Large intestine (tissue), 12 donors: ENCODE measurements around the gene WSCD2. TPM values are rescaled to one million over a fixed set of nuclear protein-coding genes. Genes with fewer than 3 reads are reported as not detected.
A peak's percentile ranks its signal among the peaks of the same experiment; 100 is the strongest.

ENCODE experiments used
- DNase-seq, 2 donors: peaks; one replicate each; pipeline versions ENCODE4 v3.0.0 to v3.0.0-alpha.2; 2013
- H3K27ac ChIP-seq: one replicate; pipeline ENCODE4 v1.5.1; 2013; ENCODE audit warnings: low read length
- H3K27me3 ChIP-seq: 2 replicates; pipeline ENCODE4 v1.6.1; 2013; ENCODE audit warnings: low read length; ENCODE audit not compliant: control insufficient read depth, insufficient read depth
- H3K36me3 ChIP-seq: 2 replicates; pipeline ENCODE4 v1.6.1; 2013; ENCODE audit warnings: low read length; ENCODE audit not compliant: control insufficient read depth, insufficient read depth
- H3K4me1 ChIP-seq: one replicate; pipeline ENCODE4 v1.6.1; 2013; ENCODE audit warnings: low read length; ENCODE audit not compliant: control insufficient read depth, insufficient read depth
- H3K4me3 ChIP-seq: one replicate; pipeline ENCODE4 v1.5.1; 2013; ENCODE audit warnings: low read length
- H3K9me3 ChIP-seq: one replicate; pipeline ENCODE4 v1.6.1; 2013; ENCODE audit warnings: mild to moderate bottlenecking, low read depth, low read length, moderate library complexity; ENCODE audit not compliant: control insufficient read depth
- WGBS: methylation state at CpG from one replicate; pipeline ENCODE4 v1.1.5; 2013; ENCODE audit warnings: low lambda C conversion rate; ENCODE audit not compliant: insufficient coverage; 5-methylcytosine and 5-hydroxymethylcytosine counted together
- long read RNA-seq, 11 donors: transcript quantifications; one replicate each; lab custom pipeline, GENCODE V29; 2026
- polyA plus RNA-seq: library from polyadenylated mRNA; unstranded; fragments of 120-200 nt; gene quantifications from one replicate; pipeline ENCODE4 v1.2.1, GENCODE V29; 2013

The WSCD2 gene
- 1.5 TPM for polyA plus RNA-seq
- long read RNA-seq, donor 1 = 0 reads
- long read RNA-seq, donor 2 = 0 reads
- long read RNA-seq, donor 3 = 0 reads
- long read RNA-seq, donor 4 = 0 reads
- long read RNA-seq, donor 5, full-length matches to known transcripts = 1 of 8 reads
- long read RNA-seq, donor 5, partial matches to known transcripts = 7 of 8 reads
- long read RNA-seq, donor 5, other reads (novel, unspliced or antisense) = 0 of 8 reads
- long read RNA-seq, donor 6 = 0 reads
- long read RNA-seq, donor 7 = 0 reads
- long read RNA-seq, donor 8 = 0 reads
- long read RNA-seq, donor 9 = 0 reads
- long read RNA-seq, donor 10 = 0 reads
- long read RNA-seq, donor 11, full-length matches to known transcripts = 1 of 1 reads
- long read RNA-seq, donor 11, partial matches to known transcripts = 0 of 1 reads
- long read RNA-seq, donor 11, other reads (novel, unspliced or antisense) = 0 of 1 reads

DNA sequence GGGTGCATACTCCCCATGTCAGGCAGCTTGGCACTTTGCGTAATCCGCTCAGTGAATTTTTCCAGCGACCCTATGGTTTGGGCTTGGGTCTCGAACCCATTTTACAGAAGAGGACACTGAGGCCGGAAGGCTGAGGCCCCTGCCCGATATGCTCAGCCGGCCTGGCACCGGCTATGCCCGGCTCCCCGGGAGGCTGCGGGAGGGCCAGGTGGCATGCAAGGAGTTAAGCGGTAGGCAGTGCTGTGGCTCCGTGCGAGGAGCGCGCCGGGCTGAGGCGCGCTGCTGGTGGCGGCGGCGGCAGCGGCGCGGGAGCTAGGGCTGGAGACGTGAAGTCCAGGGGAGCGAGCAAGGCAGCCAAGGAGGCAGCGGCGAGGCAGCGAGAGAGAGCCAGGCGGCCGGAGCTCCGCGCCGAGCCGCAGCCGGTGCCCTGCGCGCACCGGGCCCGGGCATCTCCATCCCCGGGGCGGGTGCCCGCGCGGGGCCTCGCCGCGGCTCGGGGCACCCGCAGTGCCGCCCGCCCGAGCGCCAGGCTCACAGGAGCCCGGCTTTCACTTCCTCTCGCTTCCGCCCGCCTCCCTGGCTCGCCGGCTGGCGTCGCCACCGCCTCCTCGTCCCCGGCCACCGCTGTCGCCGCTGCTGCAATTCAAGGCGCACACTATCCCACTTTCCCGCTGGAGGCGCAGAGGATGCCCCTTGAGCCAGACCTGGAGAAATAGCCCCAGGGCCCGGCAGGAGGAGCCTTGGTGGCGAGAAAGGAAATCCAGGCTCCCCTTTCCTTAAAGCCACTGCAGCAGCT is at the start of gene WSCD2:
Gene WSCD2 (plus strand): TSS at position 272 of the 796 bp plus-strand sequence. CDS start 66,545 bp downstream, outside the sequence.
- H3K27ac ChIP-seq = no peak within 1 kb of the TSS
- H3K4me3 ChIP-seq = peak within 1 kb of the TSS; percentile 28
- H3K27me3 ChIP-seq = peaks cover 55% of the 10 kb centered on the region
- H3K4me1 ChIP-seq = no peaks in the 10 kb centered on the region
- WGBS = no CpG with 5 or more reads among the region's 74 CpGs
- no peaks in the 10 kb centered on the region for H3K36me3 ChIP-seq
- DNase-seq = peak; percentile 30 to 38
- no peaks in the 10 kb centered on the region for H3K9me3 ChIP-seq

DNA sequence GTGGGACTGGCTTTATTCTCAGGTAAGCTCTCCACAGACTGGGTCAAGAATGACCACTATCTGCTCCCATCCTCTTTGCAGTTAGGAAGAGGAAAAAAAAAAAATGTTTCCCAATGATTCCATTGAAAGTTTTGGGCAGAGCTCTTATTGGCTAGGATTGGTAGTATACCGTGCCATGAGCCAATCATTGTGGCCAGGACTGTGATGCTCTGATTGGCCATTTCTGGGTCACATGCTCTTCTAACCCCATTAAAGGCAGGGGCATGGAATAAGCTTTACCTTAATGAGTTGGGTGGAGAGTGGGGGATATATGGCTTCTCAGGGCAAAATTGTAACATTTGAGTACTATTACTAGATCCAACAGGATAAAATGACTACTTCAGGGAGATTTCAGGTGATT is 49.4 kb upstream of the WSCD2 start:
- WGBS = no CpG with 5 or more reads among the region's 1 CpG
- Histone ChIP-seq H3K4me1 (no peaks in the 10 kb centered on the region), H3K4me3 (no peak overlapping the region), H3K36me3 (no peaks in the 10 kb centered on the region), H3K27me3 (peaks cover 5% of the 10 kb centered on the region), H3K9me3 (no peaks in the 10 kb centered on the region), H3K27ac (no peak overlapping the region)
- DNase-seq = no peak

DNA sequence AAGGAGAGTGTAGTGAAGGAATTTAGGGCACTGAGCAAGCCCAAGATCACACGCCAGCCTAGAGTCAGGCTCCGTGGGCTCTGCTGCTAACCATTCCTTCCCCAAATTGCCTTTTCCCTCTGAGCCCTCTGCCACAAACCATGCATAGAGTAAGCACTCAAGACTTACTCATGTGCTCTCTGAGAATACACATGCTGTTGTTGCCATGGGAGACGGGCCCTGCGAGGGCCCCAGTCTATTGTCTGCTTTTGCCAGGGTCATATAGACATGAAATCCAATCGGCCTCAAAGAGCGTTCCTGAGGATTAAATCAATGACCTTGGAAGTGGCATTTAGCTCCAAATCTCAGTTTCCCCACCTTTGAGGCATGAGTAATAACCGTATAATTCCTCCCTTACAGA is 48.7 kb upstream of the WSCD2 start:
- H3K4me3 ChIP-seq = no peak overlapping the region
- peaks cover 3% of the 10 kb centered on the region for H3K27me3 ChIP-seq
- H3K27ac ChIP-seq = no peak overlapping the region
- H3K9me3 ChIP-seq = no peaks in the 10 kb centered on the region
- no CpG with 5 or more reads among the region's 7 CpGs for WGBS
- DNase-seq = no peak
- H3K36me3 ChIP-seq = no peaks in the 10 kb centered on the region
- H3K4me1 ChIP-seq = no peaks in the 10 kb centered on the region

DNA sequence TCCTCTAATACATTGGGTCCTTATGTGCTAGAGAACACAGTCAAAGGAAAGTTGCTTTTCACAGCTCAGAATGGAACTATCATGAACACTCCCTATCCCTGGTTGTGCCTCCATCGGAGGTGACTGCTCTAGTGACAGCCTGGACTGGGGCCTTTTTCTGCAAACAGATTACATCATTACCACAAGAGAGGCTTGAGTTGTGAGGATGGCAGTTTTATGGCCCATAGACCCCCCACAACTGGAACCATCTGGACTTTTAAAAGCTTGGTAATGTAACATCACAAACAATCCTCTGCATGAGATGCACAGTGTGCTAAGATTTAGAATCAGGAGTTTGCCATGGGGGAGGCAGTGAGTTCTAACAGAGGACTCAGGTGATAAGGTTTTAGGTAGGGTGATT is 46.6 kb upstream of the WSCD2 start:
- WGBS = no CpG with 5 or more reads among the region's 1 CpG
- H3K4me3 ChIP-seq = no peak overlapping the region
- H3K4me1 ChIP-seq = no peaks in the 10 kb centered on the region
- H3K36me3 ChIP-seq = no peaks in the 10 kb centered on the region
- DNase-seq = no peak
- H3K27me3 ChIP-seq = no peaks in the 10 kb centered on the region
- no peaks in the 10 kb centered on the region for H3K9me3 ChIP-seq
- H3K27ac ChIP-seq = no peak overlapping the region

DNA sequence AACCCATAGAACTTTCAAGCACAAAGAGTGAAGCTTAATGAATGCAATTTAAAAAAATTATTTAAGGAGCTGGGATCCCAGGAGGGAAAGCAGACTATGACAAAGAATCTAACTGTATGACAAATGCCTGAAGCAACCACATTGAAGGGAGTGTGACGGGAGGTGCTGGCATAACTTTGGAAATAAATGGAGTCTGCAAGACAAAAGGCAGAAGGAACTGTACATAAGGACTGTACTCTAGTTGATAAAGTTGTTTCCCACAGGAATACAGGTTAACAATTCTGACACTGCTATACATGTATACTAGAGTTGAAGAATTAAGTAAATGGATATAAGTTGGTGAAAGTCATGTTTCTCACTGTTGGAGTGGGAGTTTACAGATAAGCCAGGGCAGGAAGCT is 41.2 kb upstream of the WSCD2 start:
- no CpG with 5 or more reads among the region's 1 CpG for WGBS
- H3K27ac ChIP-seq = no peak overlapping the region
- no peaks in the 10 kb centered on the region for H3K27me3 ChIP-seq
- no peaks in the 10 kb centered on the region for H3K36me3 ChIP-seq
- H3K9me3 ChIP-seq = no peaks in the 10 kb centered on the region
- H3K4me3 ChIP-seq = no peak overlapping the region
- no peaks in the 10 kb centered on the region for H3K4me1 ChIP-seq
- DNase-seq = no peak

DNA sequence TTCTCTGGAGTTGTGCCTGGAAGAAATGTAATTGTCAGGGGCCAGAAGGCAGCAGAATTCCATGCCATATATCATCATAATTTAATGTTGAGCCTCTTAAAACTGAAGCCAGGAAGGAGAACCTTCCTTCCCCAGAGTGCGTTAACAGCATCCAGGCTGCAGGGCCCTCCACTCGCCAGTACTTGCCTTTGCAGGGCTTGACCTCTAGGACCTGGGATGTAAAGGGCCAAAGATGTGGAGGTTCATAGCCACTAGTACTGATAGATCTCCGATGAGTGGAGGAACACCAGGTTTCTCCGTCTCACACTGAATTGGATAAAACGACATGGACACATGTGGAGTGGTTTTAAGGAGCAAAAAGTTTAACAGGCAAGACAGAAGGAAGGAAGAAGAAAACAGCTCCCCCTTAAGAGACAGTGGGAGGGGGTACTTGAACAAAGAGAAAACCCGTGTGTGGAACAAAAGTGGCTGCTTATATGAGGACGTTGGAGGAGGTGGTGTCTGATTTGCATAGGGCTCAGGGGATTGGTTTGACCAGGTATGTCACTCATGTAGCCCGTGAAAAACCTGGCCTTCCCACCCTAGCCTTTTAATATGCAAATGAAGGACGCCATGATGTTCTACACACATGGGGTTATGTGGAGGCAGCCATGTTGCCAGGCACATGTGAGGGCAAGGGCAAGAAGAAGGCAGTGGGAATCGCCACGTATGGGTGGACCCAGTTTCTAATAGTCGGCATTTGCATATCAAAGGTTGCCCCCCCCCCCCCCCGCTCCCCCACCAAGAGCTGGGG is 38.8 kb upstream of the WSCD2 start:
- no peaks in the 10 kb centered on the region for H3K9me3 ChIP-seq
- H3K4me3 ChIP-seq = no peak overlapping the region
- no peak for DNase-seq
- no peaks in the 10 kb centered on the region for H3K36me3 ChIP-seq
- no peaks in the 10 kb centered on the region for H3K4me1 ChIP-seq
- H3K27ac ChIP-seq = no peak overlapping the region
- WGBS = 60% methylated on average over 2 of the region's 13 CpGs
- H3K27me3 ChIP-seq = peaks cover 4% of the 10 kb centered on the region

DNA sequence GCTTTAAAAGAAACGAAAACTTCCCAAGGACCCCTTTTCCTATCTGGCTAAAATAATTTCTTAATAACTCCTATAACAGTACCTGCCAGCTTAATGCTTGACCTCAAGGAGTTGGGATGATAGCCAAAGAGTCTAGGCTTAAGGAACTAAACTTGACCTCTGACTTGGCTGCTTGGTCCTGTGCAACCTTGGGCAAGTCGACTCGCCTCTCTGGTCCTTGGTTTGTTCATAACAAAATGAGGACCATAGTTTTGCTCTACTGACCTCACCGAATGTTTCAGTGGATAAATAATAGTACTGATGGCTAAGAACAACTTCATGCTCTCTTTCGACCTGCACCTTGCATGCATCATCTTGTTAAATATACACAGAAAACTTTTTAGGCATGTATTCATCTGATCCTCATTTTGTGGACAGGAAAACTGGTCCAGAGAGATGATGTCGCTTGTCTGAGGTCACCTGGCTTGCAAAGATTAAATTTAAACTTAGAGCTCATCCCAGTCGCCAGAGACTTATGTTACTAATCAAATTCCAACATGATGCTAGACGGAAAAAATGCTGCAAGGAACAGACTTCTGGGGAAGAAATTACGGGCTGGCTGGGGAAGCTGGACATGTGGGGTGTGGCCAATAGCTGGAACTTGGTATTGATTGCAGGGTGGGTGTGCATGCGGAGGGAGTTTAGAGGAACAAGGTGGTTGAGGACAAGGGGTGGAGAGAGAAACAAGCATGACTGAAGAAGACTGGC is 38.0 kb upstream of the WSCD2 start:
- H3K4me1 ChIP-seq = no peaks in the 10 kb centered on the region
- H3K9me3 ChIP-seq = no peaks in the 10 kb centered on the region
- no peak overlapping the region for H3K4me3 ChIP-seq
- H3K27ac ChIP-seq = no peak overlapping the region
- WGBS = 60% methylated on average over 1 of the region's 10 CpGs
- no peaks in the 10 kb centered on the region for H3K36me3 ChIP-seq
- no peak for DNase-seq
- peaks cover 4% of the 10 kb centered on the region for H3K27me3 ChIP-seq

DNA sequence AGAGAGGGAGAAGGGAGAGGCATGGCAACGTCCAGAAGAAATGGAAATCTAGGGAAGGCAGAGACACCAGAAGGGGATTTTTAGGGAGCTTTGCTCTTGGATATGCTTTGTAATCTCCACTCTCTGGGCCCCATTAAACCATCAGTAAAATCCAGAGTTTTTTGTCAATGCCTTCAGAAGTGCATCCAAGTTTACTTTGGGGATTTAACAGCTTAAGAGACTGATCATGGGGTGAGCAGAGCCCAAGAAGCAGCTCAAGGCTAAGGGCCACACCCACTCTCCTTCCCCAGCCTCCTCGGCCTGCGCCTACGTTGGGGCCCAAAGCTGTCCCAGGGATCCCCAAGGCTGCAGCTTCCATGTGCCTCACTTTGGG is 37.4 kb upstream of the WSCD2 start:
- H3K9me3 ChIP-seq = no peaks in the 10 kb centered on the region
- WGBS = 43% methylated on average over 1 of the region's 4 CpGs
- no peak for DNase-seq
- H3K27me3 ChIP-seq = peaks cover 4% of the 10 kb centered on the region
- no peak overlapping the region for H3K27ac ChIP-seq
- no peaks in the 10 kb centered on the region for H3K4me1 ChIP-seq
- H3K36me3 ChIP-seq = no peaks in the 10 kb centered on the region
- H3K4me3 ChIP-seq = no peak overlapping the region

DNA sequence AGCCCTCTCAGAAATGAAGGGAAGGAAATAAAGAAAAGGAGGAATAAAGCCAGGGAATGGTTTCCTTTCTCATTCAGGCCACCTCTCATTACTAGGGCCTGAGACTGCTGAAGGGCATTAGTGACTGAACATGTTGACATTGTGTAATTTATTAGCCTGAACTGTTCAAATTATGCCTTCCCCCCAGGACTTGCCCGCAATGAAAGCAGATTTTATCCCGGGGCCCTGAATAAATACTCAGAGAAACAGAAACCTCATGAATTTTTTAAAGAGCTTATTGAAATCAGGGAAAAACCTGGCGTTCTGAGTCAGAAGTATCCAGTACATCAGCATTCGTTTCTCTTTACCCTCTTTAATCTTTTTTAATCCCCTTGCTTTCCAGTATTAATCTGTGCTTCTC is 35.9 kb upstream of the WSCD2 start:
- 40% methylated on average over 1 of the region's 4 CpGs for WGBS
- Histone ChIP-seq H3K4me1 (no peaks in the 10 kb centered on the region), H3K36me3 (no peaks in the 10 kb centered on the region), H3K4me3 (no peak overlapping the region), H3K27me3 (peaks cover 4% of the 10 kb centered on the region), H3K27ac (no peak overlapping the region), H3K9me3 (no peaks in the 10 kb centered on the region)
- DNase-seq = no peak
